ENCODE results near the gene SNTG2. TPM values are rescaled to one million over a fixed set of nuclear protein-coding genes. Genes with fewer than 3 reads are reported as not detected.

The SNTG2 gene
- total and polyA plus RNA-seq, 2 donors (not counting 3 experiments of a cell fraction or from before 2014, with no cell fraction given) = not detected

DNA sequence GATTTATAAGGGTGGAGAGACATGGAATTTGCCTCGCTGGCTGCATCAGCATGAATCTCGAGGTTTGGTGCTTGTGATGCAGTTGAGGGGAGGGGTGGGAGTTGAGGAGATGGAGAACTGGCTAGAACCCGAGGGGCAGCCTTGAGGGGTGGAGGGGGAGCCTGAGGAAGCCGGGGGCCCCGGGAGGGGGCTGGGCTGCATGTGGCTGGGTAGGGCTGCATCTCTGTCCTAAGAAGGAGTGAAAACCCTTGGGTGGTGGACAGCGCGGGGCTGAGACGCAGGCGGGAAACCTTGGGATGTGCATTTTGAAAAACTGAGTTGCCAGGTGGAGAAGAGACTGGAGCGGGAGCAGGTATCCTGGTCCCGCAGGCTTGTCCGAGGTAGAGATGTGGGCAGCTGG lies 64.2 kb downstream of the SNTG2 start:
- no peak for DNase-seq (ENCODE audit: low read depth, low spot score)

More for the DNA sequence above, 64.2 kb downstream of the SNTG2 start:
- no TSS peak for BruUV-seq (replicated peaks)
- no peaks in the 10 kb centered on the region for H3K79me2 ChIP-seq (ENCODE audit: control insufficient read depth, insufficient read depth, low read length)
- H3K4me1 ChIP-seq (ENCODE audit: control insufficient read depth, extremely low read depth, insufficient read depth, low read length) = no peaks in the 10 kb centered on the region
- ChIA-PET CTCF (no interaction called here), POLR2A (no interaction called here)
- FAIRE-seq = no peak
- H3K27ac ChIP-seq (ENCODE audit: insufficient read depth, low read depth, low read length) = no peak overlapping the region
- no peak for TF ChIP-seq MYC (IDR thresholded peaks at IDR 0.05; ENCODE audit: low read depth, low read length)
- no peak for TF ChIP-seq JUN (IDR thresholded peaks at IDR 0.05; ENCODE audit: borderline replicate concordance, insufficient read depth, insufficient read length, low read depth)
- TF ChIP-seq POLR2AphosphoS5 (IDR thresholded peaks at IDR 0.05; ENCODE audit: insufficient read depth, low read depth, low read length) = no peak
- no peak for TF ChIP-seq GATA2 (IDR thresholded peaks at IDR 0.05; ENCODE audit: insufficient read depth, insufficient read length, low read depth, low read length)
- TF ChIP-seq MAX (IDR thresholded peaks at IDR 0.05; ENCODE audit: insufficient read depth, insufficient read length) = no peak
- TF ChIP-seq FOS (IDR thresholded peaks at IDR 0.05; ENCODE audit: borderline replicate concordance, insufficient read depth, low read length) = no peak
- TF ChIP-seq POLR2A (IDR thresholded peaks at IDR 0.05; ENCODE audit: low read depth, low read length) = no peak
- TF ChIP-seq, protein P1, sequence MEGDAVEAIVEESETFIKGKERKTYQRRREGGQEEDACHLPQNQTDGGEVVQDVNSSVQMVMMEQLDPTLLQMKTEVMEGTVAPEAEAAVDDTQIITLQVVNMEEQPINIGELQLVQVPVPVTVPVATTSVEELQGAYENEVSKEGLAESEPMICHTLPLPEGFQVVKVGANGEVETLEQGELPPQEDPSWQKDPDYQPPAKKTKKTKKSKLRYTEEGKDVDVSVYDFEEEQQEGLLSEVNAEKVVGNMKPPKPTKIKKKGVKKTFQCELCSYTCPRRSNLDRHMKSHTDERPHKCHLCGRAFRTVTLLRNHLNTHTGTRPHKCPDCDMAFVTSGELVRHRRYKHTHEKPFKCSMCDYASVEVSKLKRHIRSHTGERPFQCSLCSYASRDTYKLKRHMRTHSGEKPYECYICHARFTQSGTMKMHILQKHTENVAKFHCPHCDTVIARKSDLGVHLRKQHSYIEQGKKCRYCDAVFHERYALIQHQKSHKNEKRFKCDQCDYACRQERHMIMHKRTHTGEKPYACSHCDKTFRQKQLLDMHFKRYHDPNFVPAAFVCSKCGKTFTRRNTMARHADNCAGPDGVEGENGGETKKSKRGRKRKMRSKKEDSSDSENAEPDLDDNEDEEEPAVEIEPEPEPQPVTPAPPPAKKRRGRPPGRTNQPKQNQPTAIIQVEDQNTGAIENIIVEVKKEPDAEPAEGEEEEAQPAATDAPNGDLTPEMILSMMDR (IDR thresholded peaks at IDR 0.05; ENCODE audit: extremely low read depth in 1 of 2, insufficient read depth in 1 of 2, low read depth in 1 of 2, low read length in 2 of 2) = no peak
- TF ChIP-seq EZH2 (IDR thresholded peaks at IDR 0.05; ENCODE audit: borderline replicate concordance, low read depth, low read length, severe bottlenecking) = no peak
- intact Hi-C loops (cut with micrococcal nuclease) = no loop called here
- no peak overlapping the region for H3K4me3 ChIP-seq (replicated peaks in 1 of 3; ENCODE audit: insufficient read depth in 1 of 3, low read depth in 1 of 3, low read length in 3 of 3)
- H3K36me3 ChIP-seq (ENCODE audit: control insufficient read depth in 2 of 2, extremely low read depth in 1 of 2, insufficient read depth in 2 of 2, low read length in 2 of 2) = no peaks in the 10 kb centered on the region
- dilution Hi-C loops (cut with MboI; ENCODE audit: extremely low pct_ligation_motif_present, low sequenced_read_pairs) = no loop called here
- no peak overlapping the region for H2AFZ ChIP-seq (ENCODE audit: low read depth, low read length)
- no peaks in the 10 kb centered on the region for H3K27me3 ChIP-seq (ENCODE audit: control insufficient read depth in 2 of 2, insufficient read depth in 2 of 2, low read length in 2 of 2)
- no peak overlapping the region for H3K4me2 ChIP-seq (ENCODE audit: insufficient read depth, low read length)
- no peaks in the 10 kb centered on the region for H3K9me3 ChIP-seq (replicated peaks; ENCODE audit: control insufficient read depth, insufficient read depth, low read length)
- H3K9ac ChIP-seq (replicated peaks; ENCODE audit: extremely low read depth, insufficient read depth, low read length) = no peak overlapping the region
- H4K20me1 ChIP-seq (replicated peaks; ENCODE audit: control insufficient read depth, extremely low read depth, insufficient read depth, low read length) = no peaks in the 10 kb centered on the region
- H3K9me1 ChIP-seq (replicated peaks; ENCODE audit: control insufficient read depth, extremely low read depth, insufficient read depth, low read length) = no peaks in the 10 kb centered on the region
